HG03095 (cell line): Measurements from ENCODE around the gene TMEM132C.
"Not testable (repeated sequence)": the region's sequence is repeated elsewhere in the genome, so short reads cannot be mapped to it uniquely, and the experiment has no call there.

ENCODE experiments used
- ATAC-seq: cut with Tn5 transposase; IDR thresholded peaks from one replicate; pipeline ENCODE4 v1.9.1; 2021; ENCODE audit warnings: moderate library complexity; ENCODE audit not compliant: unreplicated experiment

Gene TMEM132C

DNA sequence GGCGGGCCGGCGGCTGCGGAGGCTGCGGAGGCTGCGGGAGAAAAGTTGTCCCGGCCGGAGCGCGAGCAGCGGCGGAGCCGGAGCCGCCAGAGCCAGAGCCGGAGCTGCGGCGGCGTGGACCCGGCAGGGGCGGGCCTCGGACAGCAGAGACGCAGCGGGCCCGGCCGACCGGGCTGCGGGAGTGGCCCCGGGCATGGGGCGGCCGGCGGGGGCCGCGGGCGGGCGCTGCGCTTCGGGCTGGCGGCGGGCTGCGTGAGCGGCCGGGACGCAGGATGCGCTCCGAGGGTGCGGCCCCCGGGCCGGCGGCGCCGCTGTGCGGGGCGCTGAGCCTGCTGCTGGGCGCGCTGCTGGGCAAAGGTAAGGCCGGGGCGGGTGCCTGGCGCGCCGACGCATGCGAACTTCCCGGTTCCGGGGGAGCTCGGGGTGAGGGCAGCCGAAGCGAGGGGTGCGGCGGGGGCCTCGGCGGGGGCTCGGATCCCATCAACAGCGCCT lies at the start of gene TMEM132C:
Gene TMEM132C, plus strand, starts transcription at position 40 of the 492 bp plus-strand sequence. Its CDS starts 233 bp downstream, at position 273.
- ATAC-seq: no peak

DNA sequence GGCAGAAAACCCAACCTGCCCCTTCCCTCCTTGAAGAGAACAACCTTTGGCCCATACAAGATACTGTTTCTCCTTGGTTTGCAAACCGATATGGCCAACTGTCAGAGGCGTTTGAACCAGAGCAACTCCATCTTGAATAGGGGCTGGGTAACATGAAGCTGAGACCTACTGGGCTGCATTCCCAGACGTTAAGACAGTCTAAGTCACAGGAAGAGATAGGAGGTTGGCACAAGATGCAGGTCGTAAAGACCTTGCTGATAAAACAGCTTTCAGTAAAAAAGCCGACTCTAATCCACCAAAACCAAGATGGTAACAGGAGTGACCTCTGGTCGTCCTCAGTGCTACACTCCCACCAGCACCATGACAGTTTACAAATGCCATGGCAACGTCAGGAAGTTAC lies 42.7 kb upstream of the TMEM132C start:
- ATAC-seq: no peak

DNA sequence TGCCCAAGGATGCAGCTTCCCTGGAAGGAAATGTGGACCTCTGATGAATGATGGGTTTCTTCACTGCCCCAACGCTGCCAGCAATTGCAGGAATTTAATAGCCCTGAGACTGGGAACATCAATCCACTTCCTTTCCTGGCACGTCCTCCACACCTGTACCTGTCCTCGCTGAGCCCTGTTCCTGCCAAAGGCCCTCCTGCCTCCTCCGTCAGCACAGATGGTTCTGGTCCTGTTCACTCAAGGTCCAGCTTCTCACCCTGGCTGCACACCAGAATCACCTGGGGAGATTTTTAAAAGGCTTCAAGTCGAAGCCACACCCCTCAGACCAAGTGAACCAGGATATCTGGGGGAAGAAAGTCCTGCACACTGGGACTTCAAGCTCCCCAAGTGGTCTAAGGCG lies 38.4 kb upstream of the TMEM132C start:
- ATAC-seq: no peak

DNA sequence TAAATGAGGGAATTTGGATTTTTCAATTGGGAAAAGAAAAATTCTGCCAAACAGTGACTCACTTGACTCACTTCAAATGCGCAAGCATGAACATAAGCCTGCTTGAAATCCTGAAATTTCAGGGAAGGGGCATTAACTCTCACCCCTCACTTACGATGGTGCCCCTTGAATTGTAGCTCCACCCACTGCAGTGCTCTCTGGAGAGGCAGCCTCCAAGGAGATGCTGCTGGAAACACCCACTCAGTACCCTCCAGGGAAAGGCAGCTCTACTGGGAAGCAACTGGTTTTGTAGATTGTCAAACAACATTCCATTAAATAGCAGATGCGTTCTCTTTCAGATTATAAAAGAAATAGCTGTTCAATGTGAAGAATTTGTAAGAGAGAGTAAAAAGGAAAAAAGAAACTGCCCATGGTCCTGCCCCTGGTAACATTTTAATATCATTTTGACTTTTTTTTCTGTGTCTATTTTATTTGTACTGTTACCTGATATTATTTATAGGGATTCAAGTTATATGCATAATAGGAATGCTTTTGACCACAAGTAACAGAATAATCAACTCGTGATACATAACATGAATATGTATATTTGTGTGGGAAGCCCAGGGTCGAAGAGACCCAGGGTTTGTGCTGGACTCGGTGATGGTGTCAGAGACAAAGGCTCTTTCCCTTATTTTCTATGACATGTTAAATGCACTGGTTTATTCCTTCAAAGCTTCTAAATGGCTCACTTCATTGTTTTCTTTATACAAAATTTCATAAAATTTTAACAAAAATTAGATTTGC lies 31.1 kb upstream of the TMEM132C start:
- no peak for ATAC-seq

- no peak for ATAC-seq
Observed at GRCh38 chr12:128236525-128236924, 30.4 kb upstream of the TMEM132C start.

- no peak for ATAC-seq
Observed at GRCh38 chr12:128240745-128241144, 26.2 kb upstream of the TMEM132C start.

GRCh38 chr12:128245121-128245520 lies 21.8 kb upstream of the TMEM132C start:
- no peak for ATAC-seq

DNA sequence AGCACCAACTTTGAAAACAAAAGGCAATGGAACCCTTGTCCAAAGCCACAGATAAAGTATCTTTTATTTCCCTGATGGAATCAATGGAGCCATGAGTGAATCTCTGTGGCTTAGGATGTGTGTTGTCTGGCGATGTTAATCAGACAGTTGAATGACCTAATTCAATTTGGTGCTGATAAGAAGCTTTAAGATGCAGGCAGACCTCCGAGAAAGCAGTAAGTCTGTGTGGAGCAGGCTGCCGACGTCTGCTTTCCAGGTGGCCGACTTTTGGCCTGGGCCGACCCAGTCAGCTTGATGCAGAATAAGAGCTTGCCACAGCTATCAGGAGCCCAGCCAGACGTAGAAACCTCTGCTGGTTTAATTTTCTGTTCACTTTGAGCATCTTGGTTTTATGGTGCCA lies 21.1 kb upstream of the TMEM132C start:
- ATAC-seq: no peak

DNA sequence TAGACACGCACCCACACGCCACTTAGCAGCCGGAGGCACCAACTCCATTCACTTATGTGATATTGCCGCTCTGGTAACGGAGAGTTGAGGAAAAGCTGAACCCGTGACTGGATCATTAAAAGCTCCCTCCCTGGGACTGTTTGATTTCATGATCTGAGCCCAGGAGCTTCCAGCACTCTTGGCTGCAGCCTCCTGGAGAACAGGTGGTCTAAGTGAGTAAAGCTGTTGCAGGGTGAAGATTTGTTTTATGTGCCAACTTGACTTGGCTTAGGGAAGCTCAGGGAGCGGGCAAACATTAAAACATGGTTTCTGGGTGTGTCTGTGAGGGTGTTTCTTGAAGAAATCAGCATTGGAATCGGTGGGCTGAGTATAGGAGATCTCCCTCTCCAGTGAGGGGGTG lies 16.9 kb upstream of the TMEM132C start:
- no peak for ATAC-seq

- ATAC-seq: not testable (repeated sequence)
Observed at GRCh38 chr12:128253829-128254228, 13.1 kb upstream of the TMEM132C start.

GRCh38 chr12:128258866-128259555 lies 8.0 kb upstream of the TMEM132C start:
- ATAC-seq: no peak

DNA sequence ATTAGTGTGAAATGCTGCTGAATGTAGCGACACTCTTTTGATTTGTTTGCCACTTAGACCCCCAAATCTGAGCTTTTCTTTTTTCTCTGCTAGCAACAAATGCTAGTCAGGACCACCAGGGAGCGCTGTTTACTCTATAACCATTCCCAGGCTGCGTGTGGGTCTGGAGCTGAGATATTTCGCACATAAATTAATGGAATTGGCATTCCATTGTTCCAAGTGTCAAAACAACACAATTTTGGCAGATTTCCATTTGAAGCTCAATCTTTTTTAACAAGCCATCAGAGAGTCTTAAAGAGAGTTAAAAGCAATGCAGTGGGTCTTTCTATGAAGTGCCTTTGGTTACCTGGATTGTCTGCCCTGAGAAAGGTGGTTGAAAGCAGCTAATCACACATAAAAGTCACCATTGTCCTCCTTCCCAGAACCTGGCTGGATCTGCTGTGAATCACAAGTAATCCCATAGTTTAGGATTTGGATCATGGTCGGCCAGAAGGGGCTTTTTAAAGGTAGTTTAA lies 7.4 kb upstream of the TMEM132C start:
- ATAC-seq: no peak

GRCh38 chr12:128261757-128262156 lies 5.2 kb upstream of the TMEM132C start:
- no peak for ATAC-seq

DNA sequence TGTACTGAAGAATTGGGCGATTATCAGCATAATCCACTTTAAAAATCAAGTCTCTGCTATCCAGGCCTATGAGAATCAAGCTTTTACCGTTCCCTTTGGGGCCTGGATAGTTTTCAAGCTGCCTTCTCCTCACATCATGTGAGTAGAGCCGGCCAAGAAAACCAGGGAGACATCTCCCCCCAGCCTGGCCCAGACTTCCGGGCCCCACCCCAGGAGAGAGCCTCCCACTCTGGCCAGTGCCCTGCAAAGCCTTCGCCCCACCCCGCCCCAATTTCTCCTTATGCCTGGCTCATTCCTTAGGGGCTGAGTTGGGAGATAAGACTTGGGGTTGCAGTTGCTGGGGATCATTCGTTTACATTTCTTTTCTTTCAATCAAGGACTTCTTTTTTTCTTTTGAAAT lies 1.4 kb upstream of the TMEM132C start:
- ATAC-seq: no peak

DNA sequence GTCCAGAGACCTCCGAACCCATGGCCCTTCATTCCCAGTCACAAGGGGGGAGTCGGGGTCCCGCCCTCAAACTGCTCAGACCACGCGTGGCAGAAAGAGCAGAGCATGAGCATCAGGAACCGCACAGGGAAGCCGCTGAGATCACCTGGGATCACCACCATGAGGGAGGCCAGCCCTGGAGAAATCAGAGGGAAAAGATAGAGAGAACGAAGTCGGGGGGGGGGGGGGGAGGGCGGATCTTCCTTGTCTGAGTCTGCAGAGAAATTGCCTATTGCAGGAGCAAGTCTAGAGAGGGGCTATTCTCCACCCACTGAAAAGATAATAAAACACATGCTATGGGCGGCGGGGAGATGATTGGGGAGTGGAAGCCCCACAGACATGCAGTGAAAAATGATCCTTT lies 884 bp upstream of the TMEM132C start:
- no peak for ATAC-seq

GRCh38 chr12:128266541-128267130 lies 334 bp upstream of the TMEM132C start:
- ATAC-seq: no peak

GRCh38 chr12:128267651-128268378 lies 845 bp downstream of the TMEM132C start:
- no peak for ATAC-seq

DNA sequence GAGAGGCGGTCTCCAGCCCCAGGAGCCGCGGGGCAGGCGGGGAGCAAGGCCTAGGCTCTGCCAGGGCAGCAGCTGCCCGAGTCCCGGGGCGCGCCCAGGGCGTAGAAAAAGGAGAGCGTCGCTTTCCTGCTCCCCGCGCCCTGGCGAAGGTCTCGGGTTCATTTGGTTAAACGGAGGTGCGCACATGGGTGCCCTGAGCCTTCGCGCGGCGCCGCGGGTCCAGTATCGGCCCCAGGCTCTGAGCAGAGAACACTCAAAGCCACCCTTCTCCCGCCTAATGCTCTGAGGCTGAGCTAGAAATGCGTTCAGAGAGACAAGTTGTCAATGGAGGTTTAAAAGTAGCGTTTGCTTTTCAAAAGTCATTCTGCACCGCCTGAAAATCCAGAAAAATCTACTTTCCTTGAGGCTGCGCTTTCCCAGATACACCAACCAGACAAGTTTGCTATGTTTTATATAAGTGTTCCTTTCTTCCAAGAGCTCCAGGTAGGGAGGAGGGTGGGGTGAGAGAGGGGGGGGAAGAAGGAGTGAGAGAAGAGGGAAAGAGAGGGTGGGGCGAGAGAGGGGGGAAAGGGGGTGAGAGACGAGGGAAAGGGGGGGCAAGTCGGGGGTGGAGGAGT lies 1.5 kb downstream of the TMEM132C start:
- ATAC-seq: no peak

- no peak for ATAC-seq
Observed at GRCh38 chr12:128269181-128269591, 2.2 kb downstream of the TMEM132C start.

DNA sequence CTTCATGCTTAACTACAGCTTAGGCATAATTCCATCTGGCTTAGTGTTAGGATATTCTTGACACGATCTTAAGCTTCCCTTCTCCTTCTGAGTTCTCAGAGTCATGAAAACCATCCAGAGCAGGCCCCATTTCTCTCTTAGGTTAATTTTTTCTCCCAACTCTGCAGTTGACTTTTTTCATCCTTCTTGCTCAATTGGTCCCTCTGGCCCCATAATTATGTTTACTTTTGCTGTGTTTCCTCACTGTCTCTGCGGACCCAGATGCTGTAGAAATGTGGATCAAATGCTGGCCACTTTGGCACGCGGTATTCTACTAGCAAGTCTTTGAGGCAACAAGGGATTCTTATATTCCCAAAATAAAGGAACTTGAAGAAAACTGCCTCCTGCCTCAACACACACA lies 9.5 kb downstream of the TMEM132C start:
- no peak for ATAC-seq

DNA sequence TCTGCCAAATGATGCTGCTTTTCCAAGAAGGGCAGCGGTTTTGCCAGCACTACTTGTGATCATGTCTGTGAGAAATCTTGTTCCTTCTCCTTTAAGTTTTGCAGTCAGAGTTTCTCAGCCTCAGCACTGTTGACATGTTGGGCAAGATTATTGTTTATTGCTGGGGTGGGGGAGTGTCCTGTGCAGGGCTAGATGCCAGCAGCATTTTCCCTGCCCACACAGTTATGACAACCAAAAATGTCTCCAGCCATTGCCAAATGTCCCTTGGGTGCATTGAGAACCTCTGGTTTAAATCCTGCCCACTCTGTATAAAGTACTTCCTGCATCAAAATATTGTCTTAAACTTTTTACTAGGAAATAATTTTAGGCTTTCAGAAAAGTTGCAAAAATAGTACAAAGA lies 20.0 kb downstream of the TMEM132C start:
- ATAC-seq: no peak
